OCI-LY1 (cell line): ENCODE results near the gene SLC15A4.

Experiments used
- H2AFZ ChIP-seq: fragments of 200-600 bp; sonication (generic), shearing (Covaris generic); 2 replicates; pipeline ENCODE4 v1.6.0; 2014; ENCODE audit warnings: antibody characterized with exemption, mild to moderate bottlenecking, low read length
- H3F3A ChIP-seq: fragments of 200-600 bp; sonication (generic), shearing (Covaris generic); 2 replicates; pipeline ENCODE4 v1.6.0; 2014; ENCODE audit warnings: mild to moderate bottlenecking, antibody characterized with exemption, low read length, moderate library complexity; ENCODE audit not compliant: insufficient read depth
- H3K27ac ChIP-seq: fragments of 200-600 bp; sonication (generic); 2 replicates; pipeline ENCODE4 v1.5.1; 2014; ENCODE audit warnings: low read length, mixed run types, mild to moderate bottlenecking, low read depth; ENCODE audit not compliant: poor library complexity, severe bottlenecking
- H3K27me3 ChIP-seq: fragments of 200-600 bp; sonication (generic); 2 replicates; pipeline ENCODE4 v1.6.0; 2014; ENCODE audit warnings: antibody characterized with exemption, mild to moderate bottlenecking, low read length, moderate library complexity; ENCODE audit not compliant: insufficient read depth
- H3K36me3 ChIP-seq: fragments of 200-600 bp; sonication (generic); 2 replicates; pipeline ENCODE4 v1.6.1; 2014; ENCODE audit warnings: mild to moderate bottlenecking, antibody characterized with exemption, low read length, moderate library complexity, mixed read lengths; ENCODE audit not compliant: insufficient read depth
- H3K4me1 ChIP-seq: fragments of 200-600 bp; sonication (generic); 2 replicates; pipeline ENCODE4 v1.5.1; 2014; ENCODE audit warnings: mild to moderate bottlenecking, low read length, moderate library complexity; ENCODE audit not compliant: insufficient read depth, severe bottlenecking
- H3K4me2 ChIP-seq: fragments of 200-600 bp; sonication (generic), shearing (Covaris generic); 2 replicates; pipeline ENCODE4 v1.6.1; 2014; ENCODE audit warnings: low read length
- H3K4me3 ChIP-seq: fragments of 200-600 bp; sonication (generic); 2 replicates; pipeline ENCODE4 v1.5.1; 2014; ENCODE audit warnings: low read length, low read depth, mild to moderate bottlenecking, mixed read lengths; ENCODE audit not compliant: poor library complexity, severe bottlenecking
- H3K79me2 ChIP-seq: fragments of 200-600 bp; shearing (Covaris generic); 2 replicates; pipeline ENCODE4 v1.6.1; 2016; ENCODE audit warnings: mixed run types, low read length, mixed read lengths; ENCODE audit not compliant: insufficient read depth
- H3K9ac ChIP-seq: fragments of 200-600 bp; sonication (generic), shearing (Covaris generic); 2 replicates; pipeline ENCODE4 v1.6.1; 2014; ENCODE audit warnings: mild to moderate bottlenecking, low read length, mixed read lengths
- H3K9me2 ChIP-seq: fragments of 200-600 bp; sonication (generic), shearing (Covaris generic); 2 replicates; pipeline ENCODE4 v1.6.1; 2014; ENCODE audit warnings: low read depth, mild to moderate bottlenecking, low read length, mixed read lengths
- H3K9me3 ChIP-seq: fragments of 200-600 bp; shearing (Covaris generic); 2 replicates; pipeline ENCODE4 v1.6.1; 2014; ENCODE audit warnings: low read length, mixed read lengths
- H4K20me1 ChIP-seq: fragments of 200-600 bp; sonication (generic), shearing (Covaris generic); 2 replicates; pipeline ENCODE4 v1.6.0; 2016; ENCODE audit warnings: mild to moderate bottlenecking, low read length; ENCODE audit not compliant: insufficient read depth
- EZH2 ChIP-seq: fragments of 200-600 bp; sonication (generic), shearing (Covaris generic); IDR thresholded peaks from 2 replicates; pipeline ENCODE4 v1.8.0; 2017; ENCODE audit warnings: borderline replicate concordance, mixed run types, mild to moderate bottlenecking, antibody characterized with exemption, low read length, moderate library complexity, mixed read lengths
- TF ChIP-seq, protein P1 (sequence below): fragments of 200-600 bp; sonication (generic), shearing (Covaris generic); IDR thresholded peaks from 2 replicates; pipeline ENCODE4 v1.5.1; 2017; ENCODE audit warnings: mild to moderate bottlenecking, antibody characterized with exemption, low read length, moderate library complexity, mixed read lengths

SLC15A4 gene

DNA sequence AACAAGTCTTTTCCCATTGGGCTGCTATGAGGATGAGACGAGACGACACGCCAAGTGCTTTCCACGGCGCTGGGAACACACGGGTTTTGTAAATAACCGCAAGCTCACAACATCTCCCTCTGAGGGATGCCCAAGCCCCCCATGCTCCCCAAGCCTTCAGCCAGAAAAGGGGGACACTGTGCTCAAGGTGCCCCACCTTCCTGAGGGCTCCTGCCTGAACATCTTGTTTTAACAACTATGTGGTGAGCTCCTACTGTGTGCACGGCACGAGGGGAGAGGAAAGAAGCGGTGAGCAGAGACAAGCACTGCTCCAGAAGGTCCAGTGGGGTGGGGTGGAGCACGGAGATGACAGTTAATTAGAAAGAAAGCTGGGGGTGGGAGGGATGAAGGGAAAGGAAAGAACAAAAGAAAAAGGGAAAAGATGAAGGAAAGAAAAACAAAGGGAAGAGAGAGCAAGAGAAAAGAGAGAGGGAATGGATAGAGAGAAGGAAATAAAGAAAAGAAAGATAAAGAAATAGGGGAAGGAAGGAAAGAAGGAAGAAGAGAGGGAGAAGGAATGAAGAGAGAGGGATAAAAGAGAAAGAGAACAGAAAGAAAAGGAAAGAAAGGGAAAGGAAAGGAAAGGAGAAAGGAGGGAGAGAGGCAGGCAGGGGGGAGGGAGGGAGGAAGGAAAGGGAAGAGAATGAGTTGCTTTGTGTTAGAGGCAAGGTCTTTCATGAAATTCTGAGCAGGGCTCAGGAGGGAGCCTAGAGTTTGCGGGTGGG is 56.8 kb downstream of the SLC15A4 start:
- H3K4me3 ChIP-seq = no peak overlapping the region

DNA sequence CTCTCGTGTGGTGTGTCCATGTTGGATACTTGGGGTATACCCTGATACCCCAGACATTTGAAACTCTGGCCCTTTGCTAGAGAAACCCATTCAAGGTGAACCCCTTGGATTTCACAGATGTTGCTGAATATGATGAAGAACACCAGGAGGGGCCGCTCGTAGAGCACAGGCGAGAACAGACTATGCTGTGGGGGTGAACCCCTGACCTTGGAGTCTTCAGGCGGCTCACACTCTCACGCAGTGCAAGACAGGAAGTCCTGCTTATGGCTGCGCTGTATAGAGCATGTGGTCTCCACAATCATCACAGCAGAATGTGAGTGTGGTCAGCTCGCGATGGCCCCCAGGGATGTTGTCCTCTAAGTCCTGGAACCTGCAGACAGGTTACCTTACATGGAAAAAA is 60.4 kb downstream of the SLC15A4 start:
- H3K27ac ChIP-seq = no peak overlapping the region
- no peaks in the 10 kb centered on the region for H3K9me3 ChIP-seq
- no peaks in the 10 kb centered on the region for H3K4me1 ChIP-seq
- H3K27me3 ChIP-seq = no peaks in the 10 kb centered on the region; the same call in 1 of the 2 replicates
- no peaks in the 10 kb centered on the region for H4K20me1 ChIP-seq
- no peaks in the 10 kb centered on the region for H3K36me3 ChIP-seq
- no peaks in the 10 kb centered on the region for H3K9me2 ChIP-seq
- H3K79me2 ChIP-seq = no peaks in the 10 kb centered on the region
- TF ChIP-seq EZH2 = no peak
- TF ChIP-seq, protein P1, sequence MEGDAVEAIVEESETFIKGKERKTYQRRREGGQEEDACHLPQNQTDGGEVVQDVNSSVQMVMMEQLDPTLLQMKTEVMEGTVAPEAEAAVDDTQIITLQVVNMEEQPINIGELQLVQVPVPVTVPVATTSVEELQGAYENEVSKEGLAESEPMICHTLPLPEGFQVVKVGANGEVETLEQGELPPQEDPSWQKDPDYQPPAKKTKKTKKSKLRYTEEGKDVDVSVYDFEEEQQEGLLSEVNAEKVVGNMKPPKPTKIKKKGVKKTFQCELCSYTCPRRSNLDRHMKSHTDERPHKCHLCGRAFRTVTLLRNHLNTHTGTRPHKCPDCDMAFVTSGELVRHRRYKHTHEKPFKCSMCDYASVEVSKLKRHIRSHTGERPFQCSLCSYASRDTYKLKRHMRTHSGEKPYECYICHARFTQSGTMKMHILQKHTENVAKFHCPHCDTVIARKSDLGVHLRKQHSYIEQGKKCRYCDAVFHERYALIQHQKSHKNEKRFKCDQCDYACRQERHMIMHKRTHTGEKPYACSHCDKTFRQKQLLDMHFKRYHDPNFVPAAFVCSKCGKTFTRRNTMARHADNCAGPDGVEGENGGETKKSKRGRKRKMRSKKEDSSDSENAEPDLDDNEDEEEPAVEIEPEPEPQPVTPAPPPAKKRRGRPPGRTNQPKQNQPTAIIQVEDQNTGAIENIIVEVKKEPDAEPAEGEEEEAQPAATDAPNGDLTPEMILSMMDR = no peak
- H3K4me2 ChIP-seq = no peak overlapping the region
- no peak overlapping the region for H3K9ac ChIP-seq
- no peaks in the 10 kb centered on the region for H3F3A ChIP-seq
- no peak overlapping the region for H3K4me3 ChIP-seq
- H2AFZ ChIP-seq = no peak overlapping the region

More for the DNA sequence above, 56.8 kb downstream of the SLC15A4 start:
- H3K27me3 ChIP-seq = no peaks in the 10 kb centered on the region; the same call in 1 of the 2 replicates
- H3K4me1 ChIP-seq = no peaks in the 10 kb centered on the region
- no peaks in the 10 kb centered on the region for H3K9me2 ChIP-seq
- TF ChIP-seq, protein P1 = no peak
- no peak for TF ChIP-seq EZH2
- H3K4me2 ChIP-seq = no peak overlapping the region
- H3K36me3 ChIP-seq = no peaks in the 10 kb centered on the region
- no peak overlapping the region for H3K27ac ChIP-seq
- no peaks in the 10 kb centered on the region for H3K79me2 ChIP-seq
- H4K20me1 ChIP-seq = no peaks in the 10 kb centered on the region
- H2AFZ ChIP-seq = no peak overlapping the region
- no peaks in the 10 kb centered on the region for H3K9me3 ChIP-seq
- no peak overlapping the region for H3K9ac ChIP-seq
- no peaks in the 10 kb centered on the region for H3F3A ChIP-seq

- Histone ChIP-seq H3K9ac (no peak overlapping the region), H3K9me3 (no peaks in the 10 kb centered on the region), H3K27ac (no peak overlapping the region), H3K9me2 (no peaks in the 10 kb centered on the region), H3K36me3 (no peaks in the 10 kb centered on the region), H2AFZ (no peak overlapping the region), H3K79me2 (no peaks in the 10 kb centered on the region), H3K4me2 (no peak overlapping the region), H4K20me1 (no peaks in the 10 kb centered on the region), H3K4me1 (no peaks in the 10 kb centered on the region), H3K27me3 (no peaks in the 10 kb centered on the region; the same call in 1 of the 2 replicates), H3K4me3 (no peak overlapping the region), H3F3A (no peaks in the 10 kb centered on the region)
- TF ChIP-seq, protein P1 = no peak
- TF ChIP-seq EZH2 = no peak
Observed at GRCh38 chr12:128761379-128761790, 62.4 kb downstream of the SLC15A4 start.
